ENCODE measurements around the gene FUZ. TPM values are rescaled to one million over a fixed set of nuclear protein-coding genes. Genes with fewer than 3 reads are reported as not detected.

The FUZ gene
- total and polyA plus RNA-seq, 12 donors, result 7.6 to 72.5 (median 45.7) TPM

GRCh38 chr19:49776371-49776764, 36.7 kb downstream of the FUZ start:
- H3K4me1 ChIP-seq (replicated peaks in 1 of 2), result no peaks in the 10 kb centered on the region
- 81 to 89% (median 84%) methylated on average over 6 of the region's 6 CpGs for WGBS, 4 donors
- no peaks in the 10 kb centered on the region for H3K27me3 ChIP-seq
- no peak overlapping the region for H3K27ac ChIP-seq
- no peak overlapping the region for H3K4me3 ChIP-seq
- no peaks in the 10 kb centered on the region for H3K36me3 ChIP-seq (replicated peaks in 1 of 2)
- intact Hi-C loops (cut with DNase I), result no loop called here
- no peaks in the 10 kb centered on the region for H3K9me3 ChIP-seq (replicated peaks in 1 of 3)
- DNase-seq, result no peak
- TF ChIP-seq POLR2A (IDR thresholded peaks at IDR 0.05), result no peak
- TF ChIP-seq CTCF (IDR thresholded peaks at IDR 0.05), result no peak

DNA sequence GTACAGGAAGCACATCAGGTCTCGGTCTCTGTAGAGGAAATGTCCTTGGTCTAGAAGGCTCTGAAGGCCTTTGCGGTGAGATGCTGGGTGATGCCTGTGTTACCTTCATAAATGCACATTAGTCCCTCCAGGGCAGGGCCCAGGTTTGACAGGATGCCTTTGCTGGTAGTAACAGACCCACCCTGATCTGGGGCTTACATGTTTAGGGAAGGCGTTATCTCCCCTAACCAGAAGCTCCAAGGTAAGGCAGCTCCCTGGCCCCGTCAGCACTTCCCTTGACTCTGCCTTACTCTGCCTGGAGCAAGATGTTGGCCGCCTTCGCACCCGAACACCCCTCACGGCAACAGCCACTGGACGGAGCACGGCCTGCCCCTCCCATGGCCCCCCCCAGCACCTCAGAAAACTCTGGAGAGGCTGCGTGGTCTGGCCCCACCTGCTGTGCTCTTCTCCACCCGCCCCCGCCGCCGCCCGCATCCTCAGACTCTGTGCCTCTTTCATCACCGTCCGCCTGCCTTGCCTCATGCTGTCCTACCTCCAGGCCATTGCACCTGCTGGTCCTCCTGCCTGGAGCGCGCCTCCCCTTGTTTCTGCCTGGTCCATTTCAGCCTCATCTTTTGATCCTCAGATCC, 37.2 kb downstream of the FUZ start:
- Histone ChIP-seq H3K36me3 (replicated peaks in 1 of 2) (no peaks in the 10 kb centered on the region), H3K4me1 (replicated peaks in 1 of 2) (no peaks in the 10 kb centered on the region), H3K4me3 (no peak overlapping the region), H3K27me3 (no peaks in the 10 kb centered on the region), H3K9me3 (replicated peaks in 1 of 3) (no peaks in the 10 kb centered on the region), H3K27ac (no peak overlapping the region)
- intact Hi-C loops (cut with DNase I), result no loop called here
- TF ChIP-seq POLR2A (IDR thresholded peaks at IDR 0.05) (no peak), CTCF (IDR thresholded peaks at IDR 0.05) (no peak)
- DNase-seq, result no peak
- WGBS, 4 donors, result 89 to 93% (median 91%) methylated on average over 16 to 20 of the region's 20 CpGs

DNA sequence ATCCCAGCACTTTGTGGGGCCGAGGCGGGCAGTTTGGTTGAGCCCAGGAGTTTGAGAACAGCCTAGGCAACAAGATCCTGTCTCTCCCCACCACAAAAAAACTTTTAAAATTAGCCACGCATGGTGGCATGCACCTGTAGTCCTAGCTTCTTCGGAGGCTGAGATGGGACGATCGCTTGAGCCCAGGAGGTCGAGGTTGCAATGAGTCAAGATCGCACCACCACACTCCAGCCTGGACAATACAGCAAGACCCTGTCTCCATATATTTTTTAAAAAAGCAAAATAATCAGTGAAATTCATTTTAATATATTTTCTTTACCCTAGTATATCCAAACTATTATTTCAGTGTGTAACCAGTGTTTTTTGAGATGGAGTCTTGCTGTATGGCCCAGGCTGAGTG, 38.1 kb downstream of the FUZ start:
- H3K27ac ChIP-seq, result no peak overlapping the region
- intact Hi-C loops (cut with DNase I), result no loop called here
- 84 to 95% (median 91%) methylated on average over 8 of the region's 8 CpGs for WGBS, 4 donors
- no peak overlapping the region for H3K4me3 ChIP-seq
- H3K36me3 ChIP-seq (replicated peaks in 1 of 2), result no peaks in the 10 kb centered on the region
- TF ChIP-seq CTCF (IDR thresholded peaks at IDR 0.05) (no peak), POLR2A (IDR thresholded peaks at IDR 0.05) (no peak)
- no peaks in the 10 kb centered on the region for H3K27me3 ChIP-seq
- DNase-seq, result no peak
- H3K4me1 ChIP-seq (replicated peaks in 1 of 2), result peaks cover 0 to 5% of the 10 kb centered on the region in 2 donors
- no peaks in the 10 kb centered on the region for H3K9me3 ChIP-seq (replicated peaks in 1 of 3)

GRCh38 chr19:49773663-49774350, 39.3 kb downstream of the FUZ start:
- intact Hi-C loops (cut with DNase I), result no loop called here
- WGBS, 4 donors, result 76 to 88% (median 78%) methylated on average over 7 to 8 of the region's 8 CpGs
- no peak overlapping the region for H3K4me3 ChIP-seq
- H3K9me3 ChIP-seq (replicated peaks in 1 of 3), result no peaks in the 10 kb centered on the region
- no peak overlapping the region for H3K27ac ChIP-seq
- no peaks in the 10 kb centered on the region for H3K27me3 ChIP-seq
- H3K4me1 ChIP-seq (replicated peaks in 1 of 2), result peaks cover 10 to 16% of the 10 kb centered on the region in 2 donors
- no peaks in the 10 kb centered on the region for H3K36me3 ChIP-seq (replicated peaks in 1 of 2)
- TF ChIP-seq CTCF (IDR thresholded peaks at IDR 0.05) (no peak), POLR2A (IDR thresholded peaks at IDR 0.05) (no peak)
- DNase-seq, result no peak
